GM12878 (cell line): ENCODE results near the gene FCHSD2. TPM values are rescaled to one million over a fixed set of nuclear protein-coding genes. Genes with fewer than 3 reads are reported as not detected.
A peak's percentile ranks its signal among the peaks of the same experiment; 100 is the strongest.

ENCODE experiments used
- ATAC-seq: fragments of 200-7000 bp; cut with Tn5 transposase; 3 replicates; pipeline ENCODE4 v1.9.1; 2020; ENCODE audit warnings: mild to moderate bottlenecking, moderate library complexity
- BruUV-seq: library from RNA; stranded (reverse); fragments of 400-500 nt; replicated peaks from 2 replicates; lab custom pipeline; 2021; lab: Mats Ljungman, UMichigan
- CTCF ChIA-PET: fragments of 300-600 bp; sonication (Branson Sonifier 250); formaldehyde crosslinking; extraction: SDS; loops from one replicate; lab custom pipeline; 2021; ENCODE audit warnings: inconsistent platforms; lab: Yijun Ruan, JAX
- POLR2A ChIA-PET: fragments of 350-600 bp; formaldehyde crosslinking; extraction: SDS; loops from one replicate; lab custom pipeline; 2021; ENCODE audit warnings: inconsistent platforms; lab: Charles Lee
- RAD21 ChIA-PET: fragments of 300-600 bp; sonication (Branson Sonifier 250); formaldehyde crosslinking; loops from one replicate; lab custom pipeline; 2023; ENCODE audit warnings: antibody characterized with exemption; ENCODE audit not compliant: unreplicated experiment; lab: Charles Lee
- SMC1A ChIA-PET: fragments of 300-600 bp; sonication (Branson Sonifier 250); formaldehyde crosslinking; loops from one replicate; lab custom pipeline; 2023; ENCODE audit not compliant: unreplicated experiment, uncharacterized antibody; lab: Charles Lee
- DNase-seq: peaks from one replicate; pipeline ENCODE4 v3.0.0-alpha.2; 2011; ENCODE audit warnings: low read depth, low spot score
- FAIRE-seq: peaks from 3 replicates; lab custom pipeline; 2011; peaks lifted over from hg19 to GRCh38; lab: Jason Lieb, UNC
- H2AFZ ChIP-seq: 2 replicates; pipeline ENCODE4 v1.6.0; 2011; ENCODE audit warnings: low read depth, low read length, control low read depth; ENCODE audit not compliant: control insufficient read depth
- H3K27ac ChIP-seq: 2 replicates; pipeline ENCODE4 v1.5.1; 2011; ENCODE audit warnings: control low read depth; ENCODE audit not compliant: control insufficient read depth, insufficient read depth
- H3K27me3 ChIP-seq, 2 experiments: replicated peaks in 1 of 2; 2 replicates each; pipeline versions ENCODE4 v1.6.0 to v1.6.1; 2011; ENCODE audit warnings: low read length in 1 of 2; ENCODE audit not compliant: control insufficient read depth in 2 of 2, insufficient read depth in 2 of 2
- H3K36me3 ChIP-seq, 2 experiments: 2 replicates each; pipeline ENCODE4 v1.5.1; 2011; ENCODE audit warnings: low read length in 1 of 2; ENCODE audit not compliant: control insufficient read depth in 2 of 2, insufficient read depth in 2 of 2
- H3K4me1 ChIP-seq: 2 replicates; pipeline ENCODE4 v1.6.1; 2011; ENCODE audit warnings: mild to moderate bottlenecking, low read length, moderate library complexity, mixed read lengths; ENCODE audit not compliant: control insufficient read depth, insufficient read depth
- H3K4me2 ChIP-seq: 2 replicates; pipeline ENCODE4 v1.6.0; 2011; ENCODE audit warnings: control low read depth; ENCODE audit not compliant: control insufficient read depth, insufficient read depth
- H3K4me3 ChIP-seq: fragments of 200-600 bp; sonication (generic); 2 replicates; pipeline ENCODE4 v1.5.1; 2016
- H3K79me2 ChIP-seq: 2 replicates; pipeline ENCODE4 v1.6.0; 2011; ENCODE audit warnings: low read length; ENCODE audit not compliant: control insufficient read depth, insufficient read depth
- H3K9ac ChIP-seq: 2 replicates; pipeline ENCODE4 v1.8.0; 2011; ENCODE audit warnings: low read length, control low read depth, mixed read lengths; ENCODE audit not compliant: control insufficient read depth, insufficient read depth
- H3K9me3 ChIP-seq: replicated peaks from 3 replicates; pipeline ENCODE4 v1.5.1; 2011; ENCODE audit warnings: mild to moderate bottlenecking, low read length; ENCODE audit not compliant: control insufficient read depth, insufficient read depth
- H4K20me1 ChIP-seq: 2 replicates; pipeline ENCODE4 v1.6.0; 2011; ENCODE audit not compliant: control insufficient read depth, insufficient read depth
- ATF2 ChIP-seq: IDR thresholded peaks from 2 replicates; pipeline ENCODE4 v1.6.1; 2012; ENCODE audit warnings: low read length, inconsistent platforms
- EED ChIP-seq: sonication (generic); IDR thresholded peaks from 2 replicates; pipeline ENCODE4 v1.6.1; 2016; ENCODE audit warnings: antibody characterized with exemption, low read depth
- WGBS: methylation state at CpG from one replicate; pipeline ENCODE4 v1.1.6; 2016; ENCODE audit warnings: low lambda C conversion rate; ENCODE audit not compliant: insufficient replicate concordance, insufficient coverage; ENCODE audit errors: missing lambda C conversion rate; 5-methylcytosine and 5-hydroxymethylcytosine counted together
- in situ Hi-C: fragments of 300-500 bp; cut with MboI; formaldehyde crosslinking; loops from 9 replicates; pipeline ENCODE4 v1.14.3; 2018; ENCODE audit warnings: mixed read lengths
- intact Hi-C: fragments of 100-400 bp; cut with micrococcal nuclease; formaldehyde crosslinking; loops from one replicate; pipeline ENCODE4 v1.14.2; 2022; ENCODE audit not compliant: unreplicated experiment
- polyA plus RNA-seq, 11 experiments: library from polyadenylated mRNA; depleted of rRNA in 4 of 11; unstranded in 6 of 11; stranded (reverse) in 5 of 11; fragments of >200 nt; fragmentation: Nextera tagmentation in 4 of 11; fragmentation: Illumina TruSeq in 1 of 11; extraction: Ambion mirVana in 4 of 11; extraction: Trizol in 1 of 11; gene quantifications; 1 replicate in 1 of 11; 2 replicates in 10 of 11; pipeline versions ENCODE4 v1.2.1 to v1.2.3, GENCODE V29; 2011 to 2016; ENCODE audit warnings: inconsistent platforms in 2 of 11, missing spikeins in 2 of 11, low read depth in 1 of 11
- total RNA-seq, 4 experiments: library from RNA; depleted of rRNA in 3 of 4; stranded (reverse); fragments of >200 nt in 3 of 4; fragmentation: Illumina TruSeq in 1 of 4; extraction: Trizol in 1 of 4; gene quantifications; 2 replicates each; pipeline versions ENCODE4 v1.2.1 to v1.2.3, GENCODE V29; 2013 to 2021

Gene FCHSD2
- total and polyA plus RNA-seq, 10 of the 15 experiments (the other 5 are each of a cell fraction or from before 2014, with no cell fraction given): 13.2 to 89.8 (median 47.8) TPM

DNA sequence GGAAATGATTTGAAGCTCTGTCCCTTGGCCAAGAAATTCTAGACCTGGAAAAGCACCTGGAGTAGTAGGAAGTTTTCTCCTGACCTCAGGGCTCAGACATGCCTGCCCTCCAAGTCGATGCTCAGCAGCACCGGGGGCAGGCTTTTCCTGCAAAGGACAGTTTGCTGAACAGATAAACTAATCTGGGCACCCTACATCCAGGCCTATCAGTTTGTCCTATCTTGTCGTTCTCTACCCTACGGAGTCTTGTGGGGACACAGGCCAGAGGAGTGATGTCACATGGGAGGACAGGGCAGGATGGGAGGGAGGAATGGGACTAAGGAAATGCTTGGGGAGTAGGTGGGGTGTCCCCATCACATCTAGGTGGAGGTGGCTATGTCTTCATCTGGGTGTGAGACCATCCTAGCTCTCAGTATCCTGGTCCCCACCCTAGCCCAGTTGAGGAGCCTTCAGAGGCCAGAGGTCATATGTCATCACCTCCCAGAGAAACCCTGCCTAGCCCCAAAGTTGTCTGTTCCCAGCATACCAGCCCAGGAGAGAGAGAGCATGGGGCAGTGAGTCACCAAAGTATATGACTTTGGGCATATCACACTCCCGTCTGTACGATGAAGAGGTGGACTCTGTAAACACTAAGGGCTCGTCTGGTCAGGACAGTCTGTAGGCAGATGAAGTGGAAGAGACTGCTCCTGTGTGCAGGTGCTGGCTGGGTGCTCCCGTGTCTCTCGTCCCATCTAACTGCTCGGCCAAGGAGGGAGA, 18.1 kb upstream of the FCHSD2 start:
- Histone ChIP-seq H3K9ac (no peak overlapping the region), H3K79me2 (peaks cover 40% of the 10 kb centered on the region), H3K4me3 (peak overlapping the region; percentile 9; the same call in 1 of the 2 replicates), H3K4me1 (peaks cover 51% of the 10 kb centered on the region), H3K27me3 (no peaks in the 10 kb centered on the region), H3K27ac (peak overlapping the region; percentile 98; the same call in 1 of the 2 replicates), H4K20me1 (no peaks in the 10 kb centered on the region), H2AFZ (no peak overlapping the region), H3K4me2 (peak overlapping the region; percentile 64; the same call in 1 of the 2 replicates), H3K36me3 (no peaks in the 10 kb centered on the region), H3K9me3 (no peaks in the 10 kb centered on the region; the same call in 2 of the 3 replicates)
- no peak for FAIRE-seq
- WGBS: 87% methylated on average over 10 of the region's 10 CpGs
- ChIA-PET SMC1A (interaction anchor here (0.7 to 37.3 kb wide), 4 partner anchors 9 to 289 kb away, joined by 3 to 926 read pairs (median 464); partner anchors contain the start of gene FCHSD2), CTCF (interaction anchor here (1.3 to 11.0 kb wide), 5 partner anchors 13 to 329 kb away, joined by 5 to 86 read pairs (median 74); partner anchors contain the start of gene FCHSD2), RAD21 (interaction anchor here (1.2 to 19.6 kb wide), 3 partner anchors 15 to 23 kb away, joined by 3 to 441 read pairs (median 120); partner anchors contain the start of gene FCHSD2), POLR2A (interaction anchor here (1.2 to 14.7 kb wide), 4 partner anchors 9 to 344 kb away, joined by 3 to 384 read pairs (median 5); partner anchors contain the start of gene FCHSD2)
- in situ Hi-C loops: no loop called here
- TF ChIP-seq ATF2 (no peak), EED (peak; percentile 20; the same call in 1 of the 2 replicates)
- ATAC-seq: no peak
- intact Hi-C loops: no loop called here
- DNase-seq: no peak
- BruUV-seq: no TSS peak
